HG02759 (cell line): ENCODE data around the gene CELF3.
A peak's percentile ranks its signal among the peaks of the same experiment; 100 is the strongest.

Source experiments
- ATAC-seq: cut with Tn5 transposase; IDR thresholded peaks from one replicate; pipeline ENCODE4 v1.9.1; 2021; ENCODE audit warnings: mild to moderate bottlenecking, moderate library complexity; ENCODE audit not compliant: unreplicated experiment

Gene CELF3

GRCh38 chr1:151720974-151721787, 4.6 kb upstream of the CELF3 start, which contains the start of gene RIIAD1:
RIIAD1 (plus strand) TSS chr1:151721522; CDS start chr1:151721537, 15 bp downstream.
- peak; percentile 71 for ATAC-seq

- ATAC-seq = no peak
These were observed 4.0 kb upstream of the CELF3 start for GRCh38 chr1:151720554-151720953.

GRCh38 chr1:151720125-151720524, 3.5 kb upstream of the CELF3 start:
- no peak for ATAC-seq

- ATAC-seq = no peak
These were observed 2.1 kb upstream of the CELF3 start for GRCh38 chr1:151718666-151719065.

GRCh38 chr1:151718011-151718431, 1.4 kb upstream of the CELF3 start:
- ATAC-seq = no peak

GRCh38 chr1:151716405-151716762, 219 bp downstream of the CELF3 start:
- ATAC-seq = no peak

GRCh38 chr1:151715726-151716404, 738 bp downstream of the CELF3 start:
- ATAC-seq = no peak

- no peak for ATAC-seq
These were observed 1.5 kb downstream of the CELF3 start for GRCh38 chr1:151714820-151715725.

- ATAC-seq = no peak
These were observed 2.7 kb downstream of the CELF3 start for GRCh38 chr1:151713874-151714273.

- ATAC-seq = no peak
These were observed 3.6 kb downstream of the CELF3 start for GRCh38 chr1:151713044-151713443.

- ATAC-seq = no peak
These were observed 4.7 kb downstream of the CELF3 start for GRCh38 chr1:151711951-151712350.

GRCh38 chr1:151711044-151711800, 5.4 kb downstream of the CELF3 start:
- no peak for ATAC-seq

GRCh38 chr1:151710187-151710840, 6.3 kb downstream of the CELF3 start:
- no peak for ATAC-seq

GRCh38 chr1:151708891-151709290, 7.7 kb downstream of the CELF3 start:
- no peak for ATAC-seq

- no peak for ATAC-seq
These were observed 9.0 kb downstream of the CELF3 start for GRCh38 chr1:151707541-151708065.

GRCh38 chr1:151706464-151707415, 9.9 kb downstream of the CELF3 start:
- ATAC-seq = no peak

- no peak for ATAC-seq
These were observed 10.7 kb downstream of the CELF3 start for GRCh38 chr1:151705753-151706463.

- ATAC-seq = no peak
These were observed 11.5 kb downstream of the CELF3 start for GRCh38 chr1:151705146-151705545.
